ENCODE measurements around the gene MRPL14.

The MRPL14 gene

GRCh38 chr6:44077214-44077946 is 49.9 kb downstream of the MRPL14 start:
- DNase-seq: no peak

GRCh38 chr6:44076356-44077213 is 50.7 kb downstream of the MRPL14 start:
- DNase-seq: no peak

GRCh38 chr6:44075647-44076355 is 51.5 kb downstream of the MRPL14 start:
- no peak for DNase-seq

GRCh38 chr6:44074813-44075646 is 52.2 kb downstream of the MRPL14 start:
- DNase-seq: no peak

- DNase-seq: no peak
Observed at GRCh38 chr6:44074439-44074812, 52.8 kb downstream of the MRPL14 start.

- no peak for DNase-seq
Observed at GRCh38 chr6:44073612-44074438, 53.4 kb downstream of the MRPL14 start.

GRCh38 chr6:44072959-44073611 is 54.2 kb downstream of the MRPL14 start:
- no peak for DNase-seq

GRCh38 chr6:44072452-44072958 is 54.7 kb downstream of the MRPL14 start:
- no peak for DNase-seq

- no peak for DNase-seq
Observed at GRCh38 chr6:44071670-44072451, 55.4 kb downstream of the MRPL14 start.

GRCh38 chr6:44068607-44069296 is 58.5 kb downstream of the MRPL14 start:
- no peak for DNase-seq

- no peak for DNase-seq
Observed at GRCh38 chr6:44067173-44068139, 59.8 kb downstream of the MRPL14 start.

GRCh38 chr6:44066394-44067172 is 60.7 kb downstream of the MRPL14 start:
- DNase-seq: no peak

GRCh38 chr6:44065443-44066140 is 61.7 kb downstream of the MRPL14 start:
- no peak for DNase-seq

- DNase-seq: no peak
Observed at GRCh38 chr6:44064948-44065272, 62.3 kb downstream of the MRPL14 start.

- DNase-seq: no peak
Observed at GRCh38 chr6:44064089-44064947, 62.9 kb downstream of the MRPL14 start.

GRCh38 chr6:44063561-44064059 is 63.6 kb downstream of the MRPL14 start:
- DNase-seq: no peak

All from NCI-H1436 (cell line).